ENCODE results near the gene VOPP1. TPM values are rescaled to one million over a fixed set of nuclear protein-coding genes. Genes with fewer than 3 reads are reported as not detected.

The VOPP1 gene
- total and polyA plus RNA-seq, 4 experiments from 2014 or later: 43.0 to 98.7 (median 90.7) TPM

DNA sequence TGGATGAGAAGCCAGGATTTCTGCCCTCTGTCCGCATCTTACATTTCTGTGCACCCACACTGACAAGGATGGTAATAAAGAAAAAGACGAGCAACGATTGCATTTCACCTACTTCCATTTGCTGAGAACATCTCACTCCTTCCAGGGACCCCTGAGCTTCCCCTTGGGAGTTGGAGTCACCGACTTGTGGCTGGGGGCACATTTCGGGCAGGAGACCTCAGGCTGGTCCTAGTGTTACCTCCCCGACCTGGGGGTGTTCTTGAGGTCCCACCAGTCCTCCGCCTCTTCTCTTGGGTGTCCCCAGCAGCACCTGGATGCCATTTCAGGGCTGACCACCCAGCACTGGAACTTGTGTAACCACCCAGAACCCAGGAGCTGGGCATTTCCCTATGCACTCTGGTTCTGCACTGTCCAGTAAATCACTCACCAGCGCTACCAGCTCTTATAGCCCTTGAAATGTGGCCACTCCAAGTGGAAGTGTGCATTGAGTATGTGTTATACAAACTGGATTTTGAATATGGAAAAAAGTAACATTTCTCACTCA lies 122.2 kb downstream of the VOPP1 start:
- peaks cover 0 to 5% (median 2%) of the 10 kb centered on the region in 8 donors for H3K9me3 Mint-ChIP-seq
- no peak for DNase-seq
- peaks cover 35 to 56% (median 45%) of the 10 kb centered on the region in 4 donors for H3K4me1 Mint-ChIP-seq
- H3K36me3 ChIP-seq (ENCODE audit: insufficient read depth, low read length): no peaks in the 10 kb centered on the region
- peaks cover 22% of the 10 kb centered on the region for H3K4me1 ChIP-seq (ENCODE audit: insufficient read depth, low read length)
- H3K27ac ChIP-seq (ENCODE audit: low read depth, low read length): no peak overlapping the region
- no peak overlapping the region for H3K4me3 ChIP-seq (ENCODE audit: low read length in 2 of 2)
- ChIA-PET POLR2A (ENCODE audit: partially characterized antibody) (no interaction called here), CTCF (ENCODE audit: partially characterized antibody) (interaction anchor here (0.9 to 1.3 kb wide), 2 partner anchors 10 to 19 kb away, joined by 3 read pairs; no protein-coding TSS in a partner anchor)
- no peaks in the 10 kb centered on the region for H3K27me3 ChIP-seq (ENCODE audit: insufficient read depth, low read length)
- peak overlapping the region in 2 of 7 donors; percentile 18 to 44 for H3K27ac Mint-ChIP-seq
- no peaks in the 10 kb centered on the region for H3K27me3 Mint-ChIP-seq
- intact Hi-C loops (cut with micrococcal nuclease): no loop called here
- H3K4me3 Mint-ChIP-seq: peak overlapping the region in 1 of 8 donors; percentile 19
- H3K36me3 Mint-ChIP-seq: peaks cover 6 to 41% of the 10 kb centered on the region in 2 donors
- no peaks in the 10 kb centered on the region for H3K9me3 ChIP-seq (ENCODE audit: control insufficient read depth in 1 of 2, low read length in 2 of 2)

DNA sequence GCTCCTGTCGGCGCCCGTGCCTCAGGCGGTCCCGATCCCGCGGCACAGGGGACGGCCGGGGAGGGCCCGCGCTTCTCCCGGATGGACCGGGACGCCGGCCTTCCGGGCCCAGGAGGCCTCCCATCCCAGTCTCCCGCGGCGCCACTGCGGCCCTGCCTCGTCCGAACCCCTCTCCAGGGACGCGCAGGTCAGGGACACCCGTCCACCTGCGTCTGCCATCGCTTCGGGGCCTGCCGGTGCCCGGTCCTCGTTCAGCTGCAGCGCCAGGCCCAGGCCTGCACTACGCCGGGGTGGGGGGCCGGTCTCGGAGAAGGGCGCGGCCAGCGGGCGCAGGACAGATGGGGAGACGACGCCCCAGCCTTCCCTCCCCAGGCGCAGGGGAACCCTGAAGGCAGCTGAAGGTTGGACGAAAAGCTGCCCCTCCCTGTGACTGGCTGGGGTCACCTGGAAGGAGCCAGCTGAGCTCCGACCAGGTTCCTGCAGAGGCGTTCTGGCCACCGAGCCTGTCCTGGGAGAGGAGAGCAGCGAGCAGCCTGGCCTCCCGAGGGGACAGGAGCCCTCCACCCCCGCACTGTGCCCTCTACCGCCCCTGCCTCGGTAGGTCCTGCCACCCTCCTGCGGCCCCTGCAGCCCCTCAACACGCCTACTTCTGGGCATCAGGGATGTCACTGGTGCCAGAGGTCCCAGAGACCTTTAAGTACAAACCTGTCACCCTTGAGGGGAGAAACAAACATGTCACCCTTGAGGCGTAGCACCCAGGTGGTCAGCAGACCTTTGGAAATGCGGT lies 122.9 kb downstream of the VOPP1 start:
- Histone ChIP-seq H3K4me3 (ENCODE audit: low read length in 2 of 2) (no peak overlapping the region), H3K27ac (ENCODE audit: low read depth, low read length) (no peak overlapping the region), H3K27me3 (ENCODE audit: insufficient read depth, low read length) (no peaks in the 10 kb centered on the region), H3K4me1 (ENCODE audit: insufficient read depth, low read length) (peaks cover 24% of the 10 kb centered on the region), H3K36me3 (ENCODE audit: insufficient read depth, low read length) (no peaks in the 10 kb centered on the region), H3K9me3 (ENCODE audit: control insufficient read depth in 1 of 2, low read length in 2 of 2) (no peaks in the 10 kb centered on the region)
- Mint-ChIP-seq H3K27me3 (no peaks in the 10 kb centered on the region), H3K9me3 (peaks cover 0 to 3% (median under 1%) of the 10 kb centered on the region in 8 donors), H3K27ac (peak overlapping the region in 1 of 7 donors; percentile 18), H3K4me1 (peaks cover 33 to 53% (median 43%) of the 10 kb centered on the region in 4 donors), H3K4me3 (no peak overlapping the region), H3K36me3 (peaks cover under 1 to 38% of the 10 kb centered on the region in 2 donors)
- intact Hi-C loops (cut with micrococcal nuclease): no loop called here
- POLR2A ChIA-PET (ENCODE audit: partially characterized antibody): no interaction called here
- CTCF ChIA-PET (ENCODE audit: partially characterized antibody): interaction anchor here (1.3 kb wide), 1 partner anchor 10 kb away, joined by 3 read pairs; no protein-coding TSS in a partner anchor
- DNase-seq: no peak

GRCh38 chr7:55448526-55448925 lies 123.8 kb downstream of the VOPP1 start:
- intact Hi-C loops (cut with micrococcal nuclease): no loop called here
- Mint-ChIP-seq H3K9me3 (peaks cover 0 to 3% (median under 1%) of the 10 kb centered on the region in 8 donors), H3K4me3 (no peak overlapping the region), H3K27ac (peak overlapping the region in 2 of 7 donors; percentile 29 to 70), H3K4me1 (peaks cover 33 to 47% (median 39%) of the 10 kb centered on the region in 4 donors), H3K27me3 (no peaks in the 10 kb centered on the region), H3K36me3 (peaks cover 0 to 35% of the 10 kb centered on the region in 2 donors)
- POLR2A ChIA-PET (ENCODE audit: partially characterized antibody): no interaction called here
- no peaks in the 10 kb centered on the region for H3K9me3 ChIP-seq (ENCODE audit: control insufficient read depth in 1 of 2, low read length in 2 of 2)
- no peak overlapping the region for H3K4me3 ChIP-seq (ENCODE audit: low read length in 2 of 2)
- DNase-seq: no peak
- H3K27ac ChIP-seq (ENCODE audit: low read depth, low read length): no peak overlapping the region
- peaks cover 23% of the 10 kb centered on the region for H3K4me1 ChIP-seq (ENCODE audit: insufficient read depth, low read length)
- H3K36me3 ChIP-seq (ENCODE audit: insufficient read depth, low read length): no peaks in the 10 kb centered on the region
- CTCF ChIA-PET (ENCODE audit: partially characterized antibody): no interaction called here
- no peaks in the 10 kb centered on the region for H3K27me3 ChIP-seq (ENCODE audit: insufficient read depth, low read length)

DNA sequence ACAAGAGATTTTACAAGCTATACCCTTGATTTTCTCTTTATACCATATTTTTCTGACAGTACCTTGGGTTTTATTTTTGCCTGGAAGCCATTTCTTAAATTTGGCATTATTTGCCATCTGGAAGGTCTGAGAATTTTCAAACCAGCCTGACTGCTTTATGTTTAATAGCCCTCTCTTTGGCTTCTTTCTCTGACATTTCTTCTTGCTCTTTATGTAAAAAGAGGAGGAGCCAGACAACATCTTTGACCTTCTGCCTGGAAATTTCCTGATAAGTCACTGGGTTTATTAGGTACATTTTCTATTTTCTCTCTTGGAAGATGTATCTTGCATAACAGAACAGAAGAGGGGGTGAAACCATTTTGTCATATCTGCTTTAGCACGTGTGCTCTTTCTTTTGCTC lies 127.5 kb downstream of the VOPP1 start:
- ChIA-PET POLR2A (ENCODE audit: partially characterized antibody) (no interaction called here), CTCF (ENCODE audit: partially characterized antibody) (interaction anchor here (0.6 to 2.3 kb wide), 4 partner anchors 8 to 151 kb away, joined by 3 to 10 read pairs (median 3); no protein-coding TSS in a partner anchor)
- intact Hi-C loops (cut with micrococcal nuclease): no loop called here
- Mint-ChIP-seq H3K4me1 (peaks cover 24 to 41% (median 32%) of the 10 kb centered on the region in 4 donors), H3K36me3 (peaks cover 0 to 19% of the 10 kb centered on the region in 2 donors), H3K9me3 (peaks cover 0 to 3% (median under 1%) of the 10 kb centered on the region in 8 donors), H3K4me3 (no peak overlapping the region), H3K27ac (peak overlapping the region in 3 of 7 donors; percentile 1 to 32 (median 18)), H3K27me3 (no peaks in the 10 kb centered on the region)
- peaks cover 26% of the 10 kb centered on the region for H3K4me1 ChIP-seq (ENCODE audit: insufficient read depth, low read length)
- DNase-seq: no peak
- no peaks in the 10 kb centered on the region for H3K27me3 ChIP-seq (ENCODE audit: insufficient read depth, low read length)
- H3K27ac ChIP-seq (ENCODE audit: low read depth, low read length): no peak overlapping the region
- no peak overlapping the region for H3K4me3 ChIP-seq (ENCODE audit: low read length in 2 of 2)
- no peaks in the 10 kb centered on the region for H3K9me3 ChIP-seq (ENCODE audit: control insufficient read depth in 1 of 2, low read length in 2 of 2)
- no peaks in the 10 kb centered on the region for H3K36me3 ChIP-seq (ENCODE audit: insufficient read depth, low read length)

DNA sequence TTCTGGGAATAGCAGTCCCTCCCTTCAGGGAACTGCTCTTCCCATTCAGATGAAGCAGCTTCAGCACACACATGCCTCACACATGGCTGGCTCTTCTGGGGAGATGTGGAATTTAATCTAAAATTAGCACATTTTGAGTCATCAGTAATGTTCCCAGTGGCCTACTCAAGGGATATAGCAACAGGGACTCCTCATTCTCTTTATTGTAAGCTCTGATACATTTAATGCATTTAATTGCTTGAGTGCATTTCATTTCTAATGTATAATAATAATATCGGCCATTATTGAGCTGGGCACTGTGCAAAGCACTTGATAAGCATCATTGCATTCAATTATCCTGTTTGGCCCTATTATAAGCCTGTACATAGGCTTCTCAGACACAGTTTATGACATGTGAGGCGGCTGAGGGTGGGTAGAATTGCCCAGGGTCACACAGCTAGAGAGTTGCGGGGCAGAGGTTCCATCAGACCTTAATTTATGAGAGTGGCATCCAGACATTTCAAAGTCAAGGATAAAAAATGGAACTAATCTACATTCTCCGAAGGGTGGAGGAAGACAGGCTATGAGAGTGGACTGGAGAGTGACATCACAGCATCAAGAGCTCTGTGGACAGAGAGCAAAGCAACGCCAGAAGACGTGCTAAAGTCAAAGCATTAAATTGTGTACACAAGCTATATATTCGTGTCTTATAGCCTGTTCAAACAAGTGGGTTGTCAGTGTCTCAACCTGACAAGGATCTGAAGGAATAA lies 130.4 kb downstream of the VOPP1 start:
- ChIA-PET CTCF (ENCODE audit: partially characterized antibody) (interaction anchor here (1.0 to 1.2 kb wide), 4 partner anchors 9 to 152 kb away, joined by 3 to 5 read pairs (median 3); no protein-coding TSS in a partner anchor), POLR2A (ENCODE audit: partially characterized antibody) (interaction anchor here (1.4 kb wide), 1 partner anchor 27 kb away, joined by 5 read pairs; no protein-coding TSS in a partner anchor)
- peak overlapping the region in 1 of 7 donors; percentile 61 for H3K27ac Mint-ChIP-seq

DNA sequence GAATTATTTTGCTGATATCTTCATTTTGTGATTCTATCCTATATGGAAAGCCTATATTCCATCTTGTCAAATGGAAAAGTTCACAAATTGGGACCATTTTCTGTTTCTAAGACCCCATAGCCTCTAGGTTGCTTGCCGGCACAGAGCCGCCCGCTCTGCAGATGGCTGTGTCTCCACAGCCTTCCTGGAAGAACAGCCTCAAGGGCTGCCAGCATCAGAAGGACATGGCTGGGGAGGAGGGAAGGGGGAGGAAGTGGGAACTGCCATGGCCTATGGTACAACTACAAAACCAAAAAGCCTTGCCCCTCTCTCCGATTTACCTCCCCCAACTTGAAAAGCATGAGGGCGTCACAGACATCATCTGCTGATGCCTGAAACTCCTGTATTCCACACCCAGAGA lies 131.3 kb downstream of the VOPP1 start:
- CTCF ChIA-PET (ENCODE audit: partially characterized antibody): interaction anchor here (1.2 kb wide), 2 partner anchors 14 to 153 kb away, joined by 3 to 5 read pairs; no protein-coding TSS in a partner anchor
- Mint-ChIP-seq H3K36me3 (peaks cover 0 to 6% of the 10 kb centered on the region in 2 donors), H3K4me3 (no peak overlapping the region), H3K4me1 (peaks cover 38 to 55% (median 48%) of the 10 kb centered on the region in 4 donors), H3K9me3 (peaks cover 0 to 4% (median 0%) of the 10 kb centered on the region in 8 donors), H3K27me3 (no peaks in the 10 kb centered on the region), H3K27ac (peak overlapping the region in 1 of 7 donors; percentile 10)
- Histone ChIP-seq H3K9me3 (ENCODE audit: control insufficient read depth in 1 of 2, low read length in 2 of 2) (no peaks in the 10 kb centered on the region), H3K27me3 (ENCODE audit: insufficient read depth, low read length) (no peaks in the 10 kb centered on the region), H3K36me3 (ENCODE audit: insufficient read depth, low read length) (no peaks in the 10 kb centered on the region), H3K4me3 (ENCODE audit: low read length in 2 of 2) (no peak overlapping the region), H3K27ac (ENCODE audit: low read depth, low read length) (no peak overlapping the region), H3K4me1 (ENCODE audit: insufficient read depth, low read length) (peaks cover 49% of the 10 kb centered on the region)
- no peak for DNase-seq
- intact Hi-C loops (cut with micrococcal nuclease): no loop called here
- POLR2A ChIA-PET (ENCODE audit: partially characterized antibody): no interaction called here

More for the DNA sequence above, 130.4 kb downstream of the VOPP1 start:
- intact Hi-C loops (cut with micrococcal nuclease): no loop called here
- H3K27ac ChIP-seq (ENCODE audit: low read depth, low read length): no peak overlapping the region
- no peak overlapping the region for H3K4me3 Mint-ChIP-seq
- H3K36me3 ChIP-seq (ENCODE audit: insufficient read depth, low read length): no peaks in the 10 kb centered on the region
- H3K27me3 Mint-ChIP-seq: no peaks in the 10 kb centered on the region
- H3K4me1 ChIP-seq (ENCODE audit: insufficient read depth, low read length): peaks cover 45% of the 10 kb centered on the region
- H3K4me3 ChIP-seq (ENCODE audit: low read length in 2 of 2): no peak overlapping the region
- peaks cover 40 to 55% (median 49%) of the 10 kb centered on the region in 4 donors for H3K4me1 Mint-ChIP-seq
- H3K9me3 Mint-ChIP-seq: peaks cover 0 to 4% (median under 1%) of the 10 kb centered on the region in 8 donors
- no peak for DNase-seq
- H3K27me3 ChIP-seq (ENCODE audit: insufficient read depth, low read length): no peaks in the 10 kb centered on the region
- peaks cover 0 to 11% of the 10 kb centered on the region in 2 donors for H3K36me3 Mint-ChIP-seq
- H3K9me3 ChIP-seq (ENCODE audit: control insufficient read depth in 1 of 2, low read length in 2 of 2): no peaks in the 10 kb centered on the region

Data from CD4-positive, alpha-beta memory T cell (primary cell).